Renal cortical epithelial cell (primary cell): ENCODE measurements around the gene SFRP5. TPM values are rescaled to one million over a fixed set of nuclear protein-coding genes. Genes with fewer than 3 reads are reported as not detected.

Experiments
- DNase-seq: peaks from one replicate; pipeline ENCODE4 v3.0.0-alpha.2; 2011; ENCODE audit warnings: low read depth
- total RNA-seq: library from RNA; depleted of rRNA; stranded (reverse); fragments of >200 nt; gene quantifications from 2 replicates; pipeline ENCODE4 v1.2.3, GENCODE V29; 2014

SFRP5 gene
- total RNA-seq, 1 donor from 2014 or later, result 0.60 TPM

GRCh38 chr10:97736902-97737769 lies 34.7 kb downstream of the SFRP5 start, which contains the start of gene ZFYVE27:
TSS of gene ZFYVE27 (plus strand) at chr10:97737128. CDS start at chr10:97738478, 1,350 bp downstream.
- peak; percentile 87 for DNase-seq

DNA sequence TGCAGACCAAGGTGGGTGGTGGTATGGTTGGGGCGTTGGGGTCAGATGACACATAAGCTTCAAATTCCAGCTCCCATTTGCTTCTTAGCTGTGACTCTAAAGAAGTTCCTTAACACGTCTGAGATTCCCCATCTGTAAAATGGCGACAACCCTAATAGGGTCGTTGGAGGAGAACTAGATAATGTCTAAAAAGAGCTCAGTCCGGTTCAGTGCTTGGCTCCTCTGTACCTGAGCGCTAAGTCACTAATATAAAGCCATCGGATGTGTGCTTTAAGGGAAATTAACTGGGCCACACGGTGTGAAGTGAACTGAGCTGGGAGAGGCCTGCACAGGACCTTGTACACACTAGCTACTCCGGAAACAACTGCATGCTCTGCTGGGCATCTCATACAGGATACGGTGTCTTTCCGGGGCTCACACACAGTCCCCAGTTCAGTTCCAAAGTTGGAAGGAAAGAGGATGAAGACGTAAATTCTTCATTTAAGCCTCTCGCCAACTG lies 35.3 kb downstream of the SFRP5 start:
- DNase-seq, result no peak

GRCh38 chr10:97734021-97734420 lies 37.8 kb downstream of the SFRP5 start:
- DNase-seq, result no peak

DNA sequence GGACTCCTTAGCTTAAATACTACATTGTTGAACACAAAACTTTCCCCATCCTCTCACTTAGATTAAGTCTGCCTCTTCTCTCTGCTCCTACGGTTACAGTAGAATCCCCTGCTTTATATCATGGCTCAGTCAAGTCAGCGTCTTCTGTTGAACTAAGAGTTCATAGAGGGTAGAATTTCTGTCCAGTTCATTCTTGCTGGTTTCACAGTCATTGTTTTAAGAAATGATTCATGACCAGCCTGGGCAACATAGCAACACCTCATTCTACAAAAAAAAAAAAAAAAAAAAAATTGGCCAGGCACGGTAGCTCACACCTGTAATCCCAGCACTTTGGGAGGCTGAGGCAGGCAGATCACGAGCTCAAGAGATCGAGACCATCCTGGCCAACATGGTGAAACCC lies 38.5 kb downstream of the SFRP5 start:
- DNase-seq, result peak; percentile 43

DNA sequence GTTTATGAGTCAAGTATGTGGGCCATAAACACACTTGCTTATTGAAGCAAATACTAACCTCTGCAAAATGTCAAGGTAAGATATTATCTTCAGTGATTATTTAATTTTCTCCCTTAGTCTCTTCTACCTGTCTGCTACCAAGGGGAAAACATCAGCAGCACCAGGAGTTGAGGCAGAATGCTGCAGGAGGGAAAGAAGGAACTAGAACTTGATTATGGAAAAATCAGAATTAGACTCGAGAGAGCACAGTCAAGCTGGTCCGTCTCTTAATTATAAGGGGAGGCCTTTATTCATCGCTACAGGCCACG lies 39.8 kb downstream of the SFRP5 start:
- no peak for DNase-seq

GRCh38 chr10:97731346-97732051 lies 40.3 kb downstream of the SFRP5 start:
- peak; percentile 66 for DNase-seq

DNA sequence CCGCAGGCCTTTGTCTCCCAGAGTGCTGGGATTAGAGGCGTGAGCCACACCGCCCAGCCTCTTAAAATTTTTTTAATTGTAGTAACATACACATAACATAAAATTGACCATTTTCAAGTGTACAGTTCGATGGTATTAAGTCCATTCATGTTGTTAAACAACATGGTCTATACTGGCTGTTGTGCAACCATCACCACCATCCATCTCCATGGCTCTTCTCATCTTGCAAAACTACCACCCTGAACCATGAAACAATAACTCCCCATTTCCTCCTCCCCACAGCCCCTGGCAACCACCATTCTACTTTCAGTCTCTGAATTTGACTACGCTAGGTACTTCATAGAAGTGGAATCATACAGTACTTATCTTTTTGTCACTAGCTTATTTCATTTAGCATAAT lies 42.8 kb downstream of the SFRP5 start:
- no peak for DNase-seq

GRCh38 chr10:97726636-97727178 lies 45.1 kb downstream of the SFRP5 start:
- peak; percentile 81 for DNase-seq

DNA sequence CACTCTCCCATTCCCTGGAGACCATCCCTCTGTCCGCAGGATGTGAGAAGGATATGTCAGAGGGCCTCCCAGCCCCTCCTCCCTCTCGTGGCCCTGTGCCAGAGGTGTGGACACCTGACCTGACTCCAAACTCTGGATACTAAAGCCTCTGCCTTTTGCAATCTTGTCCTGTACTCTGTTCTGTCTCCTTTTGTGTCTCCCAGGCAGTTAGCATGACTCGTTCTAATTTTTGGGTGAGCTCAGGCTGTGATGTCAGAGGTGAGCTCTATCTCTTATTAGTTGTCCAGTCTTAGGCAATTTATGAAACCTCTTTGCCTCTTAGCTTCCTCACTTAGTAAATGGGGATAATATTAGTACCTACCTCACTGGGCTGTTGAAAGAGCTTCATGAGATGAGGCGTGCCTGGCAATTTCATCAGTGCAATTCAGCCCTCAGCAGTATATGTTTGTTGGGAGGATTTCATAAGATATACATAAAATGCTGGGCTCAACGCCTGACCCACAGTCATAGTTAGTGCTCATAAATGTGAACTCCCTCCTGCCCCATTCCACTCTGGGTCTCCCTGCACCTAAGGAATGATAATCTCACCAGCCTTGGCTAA lies 47.4 kb downstream of the SFRP5 start:
- no peak for DNase-seq

- DNase-seq, result no peak
Measured at GRCh38 chr10:97723001-97723400, 48.8 kb downstream of the SFRP5 start.

DNA sequence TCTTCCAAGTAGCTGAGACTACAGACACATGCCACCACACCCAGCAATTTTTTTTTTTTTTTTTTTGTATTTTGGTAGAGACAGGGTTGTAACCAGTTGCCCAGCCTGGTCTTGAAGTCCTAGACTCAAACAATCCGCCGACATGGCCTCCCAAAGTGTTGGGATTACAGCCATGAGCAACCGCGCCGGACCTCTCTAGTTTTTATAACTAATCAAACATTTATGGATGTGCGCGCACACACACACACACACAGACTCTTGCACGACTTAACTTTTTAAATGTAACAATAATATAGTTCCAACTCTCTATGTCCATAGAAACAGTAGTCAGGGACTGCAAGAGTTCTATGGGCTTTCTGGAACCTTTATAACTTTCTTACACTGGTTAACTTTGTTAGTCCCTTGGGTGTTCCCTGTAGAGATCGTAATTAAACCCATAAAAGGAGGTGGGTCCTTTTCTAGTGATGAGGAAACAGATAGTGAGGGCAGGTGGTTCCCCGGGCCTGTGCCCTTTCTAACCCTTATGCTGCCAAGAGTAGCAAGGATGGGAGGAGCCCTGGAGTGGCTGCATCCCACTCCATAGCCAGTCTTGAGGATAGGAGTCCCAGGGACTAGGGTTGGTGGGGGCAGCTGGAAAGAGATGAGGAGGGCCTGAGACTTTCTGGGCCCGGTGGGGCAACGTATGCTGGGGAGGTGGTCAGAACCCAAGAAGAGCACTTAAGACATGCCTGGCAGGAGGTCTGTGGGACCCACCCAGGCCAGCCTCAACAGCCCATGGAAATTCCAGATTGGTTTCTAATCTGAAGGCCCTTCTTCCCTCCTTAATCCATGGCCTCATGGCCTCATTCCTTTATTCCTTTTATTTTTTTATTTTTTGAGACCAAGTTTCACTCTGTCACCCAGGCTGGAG lies 49.7 kb downstream of the SFRP5 start:
- DNase-seq, result no peak

DNA sequence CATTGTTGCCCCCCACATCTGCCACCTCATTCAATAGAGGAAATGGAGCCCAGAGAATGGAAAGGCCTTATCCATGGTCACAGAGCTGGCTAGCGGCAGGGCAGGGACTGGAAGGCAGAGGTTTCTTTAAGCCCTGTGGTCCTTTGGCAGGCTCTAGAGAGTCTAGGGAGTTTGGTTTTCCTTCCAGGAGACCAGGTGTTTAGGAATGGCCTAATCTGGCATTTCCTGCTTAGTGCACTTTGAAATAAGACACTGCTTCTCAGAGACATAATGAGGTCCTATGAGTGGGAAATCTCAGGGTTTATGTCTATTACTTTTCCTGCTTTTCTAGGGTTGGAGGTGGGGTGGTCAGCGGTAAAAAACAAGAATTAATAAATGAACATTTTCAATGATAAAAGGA lies 52.2 kb downstream of the SFRP5 start:
- no peak for DNase-seq

DNA sequence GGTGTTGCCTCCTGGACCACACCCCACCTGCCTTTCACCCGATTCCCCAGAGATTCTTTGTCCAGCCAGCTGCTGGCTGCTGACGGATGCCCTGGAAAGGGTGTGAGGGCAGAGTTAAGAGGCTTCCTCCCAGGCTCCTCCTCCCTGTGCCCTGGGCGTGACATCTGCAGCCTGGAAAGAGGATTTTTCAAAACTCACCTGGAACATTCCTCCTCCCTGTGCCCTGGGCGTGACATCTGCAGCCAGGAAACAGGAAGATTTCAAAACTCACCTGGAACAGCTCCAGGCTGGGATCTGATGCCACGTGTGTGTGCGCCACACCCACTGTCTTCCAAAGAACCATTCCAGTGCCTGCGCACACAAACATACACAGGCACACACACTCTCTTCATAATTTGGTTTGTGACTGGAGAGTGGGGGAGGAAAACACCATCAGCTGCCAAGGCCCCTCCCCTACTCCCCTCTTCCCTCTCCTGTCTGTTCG lies 53.1 kb downstream of the SFRP5 start:
- DNase-seq, result peak; percentile 43

- DNase-seq, result no peak
Measured at GRCh38 chr10:97718178-97718577, 53.6 kb downstream of the SFRP5 start.

DNA sequence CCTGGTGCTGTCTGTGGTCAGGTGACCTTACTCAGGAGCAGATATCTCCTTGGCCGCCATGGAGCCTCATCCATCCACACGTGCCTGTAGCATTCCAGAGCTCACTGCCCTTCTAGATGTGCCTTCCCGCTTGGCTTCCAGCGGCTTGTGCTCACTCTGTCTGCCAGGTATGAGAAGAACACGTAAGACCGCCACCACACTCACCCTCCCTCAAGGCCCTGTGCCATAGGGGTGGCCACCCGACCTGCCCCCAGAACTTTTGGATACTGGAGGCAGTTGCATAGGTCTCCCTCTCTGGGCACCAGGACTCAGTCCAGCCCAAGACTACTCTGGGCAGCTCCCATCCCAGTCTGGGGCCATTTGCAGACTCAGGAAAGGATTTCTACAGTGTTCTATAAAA lies 54.2 kb downstream of the SFRP5 start:
- DNase-seq, result no peak

Other genes with a start within 250 kb of the SFRP5 start
- gene ANKRD2, start 199.2 kb downstream of the SFRP5 start, total RNA-seq, result 31.3 and 35.9 TPM in 2 replicates
- gene HOGA1, start 187.6 kb downstream of the SFRP5 start, total RNA-seq, result 72.3 and 121 TPM in 2 replicates
- 0.35 and 3.2 TPM in 2 replicates for gene C10orf62, start 182.3 kb downstream of the SFRP5 start, total RNA-seq
- 1.7 and 3.5 TPM in 2 replicates for gene MORN4, start 138.5 kb downstream of the SFRP5 start, total RNA-seq
- gene PI4K2A, start 131.3 kb downstream of the SFRP5 start, total RNA-seq, result 26.9 and 34.0 TPM in 2 replicates
- 7.5 and 8.2 TPM in 2 replicates for gene AVPI1, start 84.8 kb downstream of the SFRP5 start, total RNA-seq
- 17.5 and 19.3 TPM in 2 replicates for gene MARVELD1, start 58.3 kb downstream of the SFRP5 start, total RNA-seq
- gene ZFYVE27, start 34.9 kb downstream of the SFRP5 start, total RNA-seq, result 34.9 and 37.5 TPM in 2 replicates
- gene GOLGA7B, start 77.8 kb upstream of the SFRP5 start, total RNA-seq, result 0.05 and 0.35 TPM in 2 replicates